ENCODE data around the gene MYO16.

DNA sequence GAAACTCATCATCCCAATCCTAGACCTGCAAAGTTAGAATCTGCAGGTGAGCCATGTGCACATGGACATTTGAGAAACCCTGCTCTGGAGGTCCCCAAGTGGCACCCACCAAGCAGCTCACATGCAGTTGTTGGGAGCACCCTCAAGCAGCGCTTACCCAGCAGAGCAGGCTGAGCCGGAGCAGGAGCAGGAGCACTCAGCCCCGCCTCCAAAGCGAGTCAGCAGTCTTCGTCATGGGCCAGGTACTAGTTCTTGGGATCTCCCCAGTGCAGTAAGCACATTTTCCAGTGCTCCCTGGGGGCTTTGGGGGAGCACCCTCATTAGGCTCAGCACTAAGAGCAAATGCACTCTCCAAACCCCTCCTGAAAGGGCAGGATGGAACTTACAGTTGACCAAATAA lies 584.3 kb downstream of the MYO16 start:
- TF ChIP-seq, protein P1, sequence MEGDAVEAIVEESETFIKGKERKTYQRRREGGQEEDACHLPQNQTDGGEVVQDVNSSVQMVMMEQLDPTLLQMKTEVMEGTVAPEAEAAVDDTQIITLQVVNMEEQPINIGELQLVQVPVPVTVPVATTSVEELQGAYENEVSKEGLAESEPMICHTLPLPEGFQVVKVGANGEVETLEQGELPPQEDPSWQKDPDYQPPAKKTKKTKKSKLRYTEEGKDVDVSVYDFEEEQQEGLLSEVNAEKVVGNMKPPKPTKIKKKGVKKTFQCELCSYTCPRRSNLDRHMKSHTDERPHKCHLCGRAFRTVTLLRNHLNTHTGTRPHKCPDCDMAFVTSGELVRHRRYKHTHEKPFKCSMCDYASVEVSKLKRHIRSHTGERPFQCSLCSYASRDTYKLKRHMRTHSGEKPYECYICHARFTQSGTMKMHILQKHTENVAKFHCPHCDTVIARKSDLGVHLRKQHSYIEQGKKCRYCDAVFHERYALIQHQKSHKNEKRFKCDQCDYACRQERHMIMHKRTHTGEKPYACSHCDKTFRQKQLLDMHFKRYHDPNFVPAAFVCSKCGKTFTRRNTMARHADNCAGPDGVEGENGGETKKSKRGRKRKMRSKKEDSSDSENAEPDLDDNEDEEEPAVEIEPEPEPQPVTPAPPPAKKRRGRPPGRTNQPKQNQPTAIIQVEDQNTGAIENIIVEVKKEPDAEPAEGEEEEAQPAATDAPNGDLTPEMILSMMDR (IDR thresholded peaks at IDR 0.05), result no peak
- TF ChIP-seq EP300 (IDR thresholded peaks at IDR 0.05) (no peak), POLR2A (IDR thresholded peaks at IDR 0.05) (no peak), POLR2AphosphoS5 (IDR thresholded peaks at IDR 0.05) (no peak)
